ENCODE results near the gene AKAP8. TPM values are rescaled to one million over a fixed set of nuclear protein-coding genes. Genes with fewer than 3 reads are reported as not detected.
"Not testable (repeated sequence)": the region's sequence is repeated elsewhere in the genome, so short reads cannot be mapped to it uniquely, and the experiment has no call there.

AKAP8 gene
- polyA plus RNA-seq, 3 donors: 26.6 to 36.3 (median 35.5) TPM

DNA sequence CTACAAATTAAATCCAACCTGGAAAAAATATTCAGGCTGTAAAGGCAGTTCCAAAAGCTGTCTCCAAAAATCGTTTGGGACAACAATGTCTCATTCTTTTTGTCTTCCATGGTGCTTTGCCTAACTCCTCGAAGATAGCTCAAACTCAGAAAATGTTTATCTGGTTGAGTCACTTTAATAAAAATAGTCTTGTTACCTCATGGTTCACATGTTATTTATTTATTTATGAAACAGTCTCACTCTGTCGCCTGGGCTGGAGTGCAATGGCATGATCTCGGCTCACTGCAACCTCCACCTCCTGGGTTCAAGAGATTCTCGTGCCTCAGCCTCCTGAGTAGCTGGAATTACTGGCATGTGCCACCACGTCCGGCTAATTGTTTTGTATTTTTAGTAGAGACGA is 42.4 kb downstream of the AKAP8 start:
- DNase-seq: no peak

DNA sequence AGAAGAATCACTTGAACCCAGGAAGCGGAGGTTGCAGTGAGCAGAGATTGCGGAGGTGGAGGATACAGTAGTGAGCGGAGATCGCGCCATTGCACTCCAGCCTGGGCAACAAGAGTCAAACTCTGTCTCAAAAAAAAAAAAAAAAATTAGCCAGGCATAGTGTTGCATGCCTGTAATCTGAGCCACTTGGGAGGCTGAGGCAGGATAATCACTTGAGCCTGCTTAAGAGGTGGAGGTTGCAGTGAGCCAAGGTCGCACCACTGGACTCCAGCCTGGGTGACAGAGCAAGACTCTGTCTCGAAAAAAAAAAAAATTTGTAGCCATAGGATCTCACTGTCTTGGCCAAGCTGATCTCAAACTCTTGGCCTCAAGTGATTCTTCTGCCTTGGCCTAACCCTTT is 43.6 kb downstream of the AKAP8 start:
- not testable (repeated sequence) for DNase-seq

- DNase-seq: peak; percentile 67
Observed at GRCh38 chr19:15332311-15332996, 47.1 kb downstream of the AKAP8 start, which contains the start of gene BRD4. TSS of gene BRD4 (minus strand) at chr19:15332539. CDS start at chr19:15273099, 59,440 bp downstream.

DNA sequence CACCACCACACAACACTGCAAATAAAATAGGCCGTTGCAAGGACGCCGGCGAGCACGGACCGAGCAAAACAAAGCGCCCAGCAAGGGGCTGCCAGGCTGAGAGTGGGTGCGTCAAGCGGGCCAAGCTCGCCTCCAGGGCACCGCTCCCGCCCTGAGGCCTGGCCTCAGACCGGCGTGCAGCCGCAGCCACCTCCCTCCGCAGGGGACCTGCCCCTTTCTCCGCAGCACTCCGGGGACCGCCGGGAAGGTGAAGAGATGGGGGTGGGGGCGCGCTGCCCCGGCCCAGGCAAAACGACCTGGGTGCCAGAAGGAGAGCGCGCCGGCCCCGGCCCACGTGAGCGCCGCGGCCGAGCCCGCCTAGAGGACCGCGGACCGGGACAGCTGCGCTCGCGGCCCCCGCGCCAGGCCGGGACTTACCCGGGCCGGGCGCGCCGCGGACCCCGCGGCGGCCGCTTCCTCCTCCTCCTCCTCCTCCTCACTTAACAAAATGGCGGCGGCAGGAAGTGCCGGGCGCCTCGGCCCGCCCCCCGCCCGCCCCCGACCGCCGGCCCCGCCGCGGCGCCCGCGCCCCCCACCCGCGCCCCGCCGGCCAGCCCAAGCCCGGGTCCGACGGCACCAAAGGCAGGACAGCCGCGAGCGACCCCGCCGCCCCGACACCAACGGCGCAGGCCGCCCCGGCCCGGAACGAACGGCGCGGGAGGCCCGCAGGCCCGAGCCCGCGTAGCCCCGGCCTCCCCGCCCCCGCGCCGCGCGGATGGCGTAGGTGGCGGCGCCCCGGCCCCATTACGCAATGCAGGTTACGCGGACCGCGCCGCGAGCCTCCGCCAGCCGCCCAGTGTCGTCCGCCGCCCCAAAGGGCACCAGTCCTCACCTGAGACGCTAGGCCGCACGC is 47.9 kb downstream of the AKAP8 start:
- no peak for DNase-seq

- no peak for DNase-seq
Observed at GRCh38 chr19:15330801-15331418, 48.7 kb downstream of the AKAP8 start.

- DNase-seq: no peak
Observed at GRCh38 chr19:15328312-15328711, 51.3 kb downstream of the AKAP8 start.

DNA sequence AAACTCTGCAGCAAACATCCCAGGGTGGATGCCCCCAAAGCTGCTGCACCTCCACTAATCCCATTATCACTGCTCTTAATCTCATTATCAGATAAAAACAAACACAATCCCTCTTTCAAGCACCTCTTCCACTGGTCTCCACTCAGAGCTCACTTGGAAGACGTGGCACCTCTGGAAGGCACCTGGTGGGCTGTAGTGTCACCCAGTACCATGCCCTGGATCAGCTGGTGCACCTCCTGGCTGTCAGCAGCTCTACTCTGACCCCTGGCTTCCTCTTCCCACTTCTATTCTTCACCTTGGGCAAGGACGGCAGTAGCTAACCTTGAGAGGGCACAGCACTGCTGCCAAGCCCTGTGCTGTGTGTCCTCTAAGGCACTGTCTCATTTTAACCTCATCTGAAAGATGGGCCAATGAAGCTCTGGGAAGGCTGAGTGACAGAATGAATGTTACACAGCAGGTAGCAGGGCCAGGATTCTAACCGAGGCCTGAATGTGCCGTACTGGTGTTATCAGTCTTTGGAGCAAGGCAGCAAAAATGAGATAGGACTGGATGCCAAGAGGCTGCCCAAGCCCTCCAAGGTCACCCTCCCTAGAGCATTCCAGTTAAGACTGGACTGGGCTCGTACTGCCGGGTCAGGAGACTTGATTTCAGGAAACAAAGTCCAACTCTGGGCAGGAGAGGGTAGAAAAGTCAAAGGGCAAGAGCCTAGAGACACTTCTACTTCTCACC is 54.6 kb downstream of the AKAP8 start:
- DNase-seq: no peak

- DNase-seq: no peak
Observed at GRCh38 chr19:15323496-15324235, 55.9 kb downstream of the AKAP8 start.

- no peak for DNase-seq
Observed at GRCh38 chr19:15321739-15322138, 57.8 kb downstream of the AKAP8 start.

- DNase-seq: no peak
Observed at GRCh38 chr19:15320116-15320515, 59.5 kb downstream of the AKAP8 start.

GRCh38 chr19:15318241-15318691 is 61.3 kb downstream of the AKAP8 start:
- DNase-seq: no peak

DNA sequence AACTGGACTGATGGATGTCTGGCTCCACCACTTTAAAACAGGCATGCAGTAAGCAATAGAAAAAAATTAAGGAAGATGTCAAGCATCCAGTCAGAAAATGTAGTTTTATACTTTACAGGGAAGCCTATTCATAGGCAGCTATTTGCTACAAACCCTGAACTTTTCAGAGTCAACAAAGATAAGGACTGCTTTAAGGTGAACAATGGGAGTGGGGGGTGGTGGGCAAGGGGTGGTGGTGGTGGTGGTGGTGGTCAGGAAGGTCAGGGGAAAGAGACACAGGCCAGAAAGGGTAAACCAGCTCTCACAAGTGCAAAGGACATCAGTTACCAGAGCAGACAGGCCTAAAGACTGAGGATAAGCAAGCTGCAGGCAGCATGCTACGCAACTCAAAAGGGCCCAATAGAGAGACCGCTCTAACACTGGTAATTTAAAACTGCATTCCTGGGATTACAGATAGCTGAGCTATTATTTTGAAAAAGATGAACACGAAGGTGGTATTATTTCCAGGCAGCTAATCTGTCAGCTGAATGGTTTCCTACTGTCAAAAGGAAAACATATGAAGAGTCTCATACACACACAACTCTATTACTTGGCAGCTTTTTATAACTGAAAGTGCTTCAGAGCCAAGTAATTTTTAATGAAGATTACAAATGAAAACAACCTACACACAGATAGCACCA is 62.1 kb downstream of the AKAP8 start:
- no peak for DNase-seq

DNA sequence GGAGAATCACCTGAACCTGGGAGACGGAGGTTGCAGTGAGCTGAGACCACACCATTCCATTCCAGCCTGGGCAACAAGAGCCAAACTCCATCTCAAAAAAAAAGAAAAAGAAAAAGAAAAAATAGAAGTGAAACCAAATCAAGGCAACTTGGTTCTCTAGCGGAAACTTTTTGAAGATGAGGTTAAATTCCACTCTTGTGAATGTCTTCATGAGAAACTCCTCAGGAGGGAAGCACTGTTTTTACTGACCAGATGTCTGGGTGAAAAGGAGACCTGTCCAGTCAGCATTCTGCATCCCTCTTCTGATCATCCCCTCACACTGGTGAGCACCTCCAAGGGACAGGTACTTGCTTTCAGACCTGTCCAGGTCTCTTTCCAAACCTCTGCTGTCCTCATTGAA is 63.1 kb downstream of the AKAP8 start:
- no peak for DNase-seq

DNA sequence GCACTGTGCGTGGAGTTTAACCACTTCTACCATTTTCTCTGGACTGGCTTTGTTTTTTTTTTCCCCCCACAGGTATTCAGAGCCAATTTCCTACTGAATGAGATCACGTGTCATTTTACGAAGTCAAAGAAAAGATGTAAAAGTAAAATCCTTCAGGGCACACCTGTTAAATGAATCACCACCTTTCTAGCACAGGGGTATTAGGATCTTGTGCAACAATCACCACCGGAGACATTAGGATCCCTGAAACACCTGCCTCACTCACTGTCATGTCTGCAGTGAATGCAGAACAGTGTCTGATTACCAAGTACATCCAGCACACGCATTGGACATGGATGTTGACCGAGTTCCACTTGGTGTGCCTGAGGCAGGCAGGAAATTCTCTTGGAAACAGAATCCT is 64.5 kb downstream of the AKAP8 start:
- no peak for DNase-seq

DNA sequence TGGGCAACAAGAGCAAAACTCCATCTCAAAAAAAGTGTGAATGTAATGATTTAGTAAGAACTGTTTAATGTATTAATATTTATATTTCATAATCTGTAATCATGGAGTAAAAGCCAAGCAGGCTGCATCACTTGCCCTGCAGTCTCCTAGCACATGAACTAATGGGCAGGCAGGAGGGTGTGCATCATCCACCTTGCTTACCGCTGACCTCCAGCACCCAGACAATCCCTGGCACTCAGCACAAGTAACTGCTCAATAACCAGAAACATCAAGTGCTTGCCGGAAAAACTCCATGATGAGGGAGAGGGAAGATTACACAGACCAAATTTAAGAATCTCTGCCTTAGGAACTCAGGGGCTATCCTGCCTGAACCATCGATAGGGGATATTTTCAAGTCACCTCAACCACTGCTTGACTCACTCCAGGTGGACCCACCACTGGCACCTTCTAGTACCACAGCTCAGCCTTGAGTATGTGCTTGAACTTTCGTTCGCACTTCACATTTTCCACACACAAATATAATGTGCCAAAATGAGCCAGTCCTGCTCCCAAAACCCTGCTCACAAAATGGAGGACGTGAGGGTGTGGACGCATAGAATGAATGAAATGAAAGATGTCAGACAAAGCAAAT is 65.8 kb downstream of the AKAP8 start:
- DNase-seq: no peak

DNA sequence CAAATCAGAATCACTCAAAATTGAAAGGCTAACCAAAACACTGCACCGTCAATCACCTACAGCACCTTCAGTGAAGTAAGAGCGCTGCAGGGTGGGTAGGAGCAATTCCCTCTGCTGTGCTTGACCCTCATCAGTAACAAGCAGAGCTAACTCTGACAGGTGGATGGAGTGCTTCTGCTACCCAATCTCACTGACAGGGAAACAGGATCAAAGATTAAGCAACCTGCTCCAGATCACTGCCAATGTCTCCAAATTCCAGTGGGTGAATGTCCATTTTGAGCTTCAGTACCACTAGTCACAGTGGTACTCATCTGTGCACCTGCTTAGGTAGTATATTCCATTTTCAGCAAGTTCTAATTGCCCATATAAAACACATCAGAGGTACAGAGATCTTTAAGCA is 72.4 kb downstream of the AKAP8 start:
- DNase-seq: no peak

GRCh38 chr19:15305582-15306334 is 73.8 kb downstream of the AKAP8 start:
- DNase-seq: no peak

DNA sequence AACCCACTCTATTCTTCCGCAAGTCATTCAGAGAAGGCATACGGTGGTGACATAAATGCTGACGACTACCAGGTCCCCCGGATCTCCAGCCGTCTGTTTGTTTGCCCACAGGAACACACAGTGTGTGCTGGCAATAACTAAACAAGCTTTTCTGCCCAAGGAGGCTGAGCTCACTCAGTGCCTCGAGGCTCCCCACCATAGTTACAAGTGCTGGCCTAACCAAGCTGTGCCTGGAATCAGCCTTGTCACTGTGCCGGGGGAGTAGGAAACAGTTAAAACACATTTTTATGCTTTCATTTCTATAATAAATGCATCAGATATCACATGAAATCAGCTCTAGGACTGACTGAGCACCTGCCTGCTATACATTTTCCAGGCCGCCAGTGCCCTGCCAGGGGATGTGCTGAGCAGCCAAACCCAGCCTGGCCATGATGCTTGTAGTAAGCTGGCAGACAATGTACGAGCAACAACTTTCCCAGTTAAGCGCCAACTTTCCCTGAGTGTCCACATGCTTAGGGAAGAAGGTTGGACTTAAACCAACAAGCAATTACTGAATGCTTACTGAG is 75.4 kb downstream of the AKAP8 start:
- no peak for DNase-seq

Data from renal pelvis (tissue), 4 donors.